ENCODE measurements around the gene OPA1. TPM values are rescaled to one million over a fixed set of nuclear protein-coding genes. Genes with fewer than 3 reads are reported as not detected.

Gene OPA1
- total RNA-seq, 1 donor from 2014 or later = 124 TPM

DNA sequence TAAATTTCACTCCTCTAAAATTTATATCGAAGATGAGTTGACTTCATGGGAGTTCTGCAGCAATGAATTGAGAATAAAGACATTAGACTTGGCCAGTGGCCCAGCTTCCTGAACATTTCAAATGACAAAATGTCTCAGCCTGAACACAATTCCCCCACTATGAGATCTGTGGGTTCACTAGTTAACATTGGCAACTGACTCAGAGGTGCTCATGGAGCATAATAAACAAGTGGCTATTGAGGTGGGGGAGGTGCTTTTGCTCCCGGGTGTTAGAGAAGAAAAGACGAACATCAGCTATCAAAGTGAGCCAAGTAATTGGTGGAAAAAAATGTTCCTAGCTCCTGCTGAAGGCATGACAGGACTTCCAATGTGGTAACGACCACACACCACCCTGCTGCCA is 44.6 kb upstream of the OPA1 start:
- Histone ChIP-seq H3K9me3 (replicated peaks) (peaks cover 10% of the 10 kb centered on the region), H3K4me3 (no peak overlapping the region), H3K27ac (replicated peaks) (no peak overlapping the region), H3K27me3 (ENCODE audit: low read depth) (no peaks in the 10 kb centered on the region), H3K36me3 (no peaks in the 10 kb centered on the region), H3K4me1 (no peaks in the 10 kb centered on the region)
- TF ChIP-seq, protein P1, sequence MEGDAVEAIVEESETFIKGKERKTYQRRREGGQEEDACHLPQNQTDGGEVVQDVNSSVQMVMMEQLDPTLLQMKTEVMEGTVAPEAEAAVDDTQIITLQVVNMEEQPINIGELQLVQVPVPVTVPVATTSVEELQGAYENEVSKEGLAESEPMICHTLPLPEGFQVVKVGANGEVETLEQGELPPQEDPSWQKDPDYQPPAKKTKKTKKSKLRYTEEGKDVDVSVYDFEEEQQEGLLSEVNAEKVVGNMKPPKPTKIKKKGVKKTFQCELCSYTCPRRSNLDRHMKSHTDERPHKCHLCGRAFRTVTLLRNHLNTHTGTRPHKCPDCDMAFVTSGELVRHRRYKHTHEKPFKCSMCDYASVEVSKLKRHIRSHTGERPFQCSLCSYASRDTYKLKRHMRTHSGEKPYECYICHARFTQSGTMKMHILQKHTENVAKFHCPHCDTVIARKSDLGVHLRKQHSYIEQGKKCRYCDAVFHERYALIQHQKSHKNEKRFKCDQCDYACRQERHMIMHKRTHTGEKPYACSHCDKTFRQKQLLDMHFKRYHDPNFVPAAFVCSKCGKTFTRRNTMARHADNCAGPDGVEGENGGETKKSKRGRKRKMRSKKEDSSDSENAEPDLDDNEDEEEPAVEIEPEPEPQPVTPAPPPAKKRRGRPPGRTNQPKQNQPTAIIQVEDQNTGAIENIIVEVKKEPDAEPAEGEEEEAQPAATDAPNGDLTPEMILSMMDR (IDR thresholded peaks at IDR 0.05; ENCODE audit: borderline replicate concordance) = no peak
- DNase-seq = no peak
- intact Hi-C loops (cut with micrococcal nuclease) = no loop called here

DNA sequence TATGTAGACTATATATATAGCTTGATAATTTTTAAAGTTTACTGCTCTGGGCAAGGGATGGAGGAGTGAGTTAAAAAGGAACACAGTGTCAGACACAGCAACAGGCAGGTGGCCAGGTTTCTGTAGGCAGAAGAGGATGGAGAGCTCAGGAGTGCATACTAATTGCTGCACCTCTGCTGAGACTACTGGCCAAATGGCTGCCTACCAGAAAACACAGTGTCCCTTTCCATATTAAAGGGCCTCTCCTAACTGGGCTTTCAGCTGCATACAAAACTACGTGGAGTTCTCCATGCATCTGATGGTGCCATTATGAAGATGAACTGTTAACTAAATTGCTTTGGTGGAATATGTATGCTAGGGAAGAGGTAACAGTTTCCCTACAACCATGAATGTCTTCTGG is 40.1 kb upstream of the OPA1 start:
- Histone ChIP-seq H3K9me3 (replicated peaks) (no peaks in the 10 kb centered on the region), H3K27me3 (ENCODE audit: low read depth) (no peaks in the 10 kb centered on the region), H3K4me1 (no peaks in the 10 kb centered on the region), H3K36me3 (no peaks in the 10 kb centered on the region), H3K4me3 (no peak overlapping the region), H3K27ac (replicated peaks) (no peak overlapping the region)
- intact Hi-C loops (cut with micrococcal nuclease) = no loop called here
- no peak for DNase-seq
- TF ChIP-seq, protein P1 (IDR thresholded peaks at IDR 0.05; ENCODE audit: borderline replicate concordance) = no peak

DNA sequence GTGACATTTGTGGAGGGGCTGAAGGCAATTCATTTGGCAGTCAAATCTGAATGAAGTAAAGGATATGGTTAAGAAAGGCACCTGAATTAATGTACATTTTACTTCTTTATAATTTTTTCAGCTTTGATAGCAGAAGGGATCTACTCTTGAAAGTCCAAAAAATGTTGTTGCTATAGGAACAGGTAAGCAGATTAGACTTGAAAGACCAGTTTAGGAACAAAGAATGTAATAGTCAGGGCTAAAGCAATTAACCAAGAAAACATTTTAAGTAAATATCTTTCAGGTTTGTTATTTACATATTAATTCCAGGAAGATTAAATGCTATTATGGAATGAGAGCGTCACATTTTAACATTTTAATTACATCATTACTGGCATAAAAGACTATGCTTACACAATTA is 39.4 kb upstream of the OPA1 start:
- DNase-seq = no peak
- no peak overlapping the region for H3K27ac ChIP-seq (replicated peaks)
- H3K27me3 ChIP-seq (ENCODE audit: low read depth) = no peaks in the 10 kb centered on the region
- no peak overlapping the region for H3K4me3 ChIP-seq
- TF ChIP-seq, protein P1 (IDR thresholded peaks at IDR 0.05; ENCODE audit: borderline replicate concordance) = no peak
- H3K9me3 ChIP-seq (replicated peaks) = no peaks in the 10 kb centered on the region
- no peaks in the 10 kb centered on the region for H3K36me3 ChIP-seq
- no peaks in the 10 kb centered on the region for H3K4me1 ChIP-seq
- intact Hi-C loops (cut with micrococcal nuclease) = no loop called here

DNA sequence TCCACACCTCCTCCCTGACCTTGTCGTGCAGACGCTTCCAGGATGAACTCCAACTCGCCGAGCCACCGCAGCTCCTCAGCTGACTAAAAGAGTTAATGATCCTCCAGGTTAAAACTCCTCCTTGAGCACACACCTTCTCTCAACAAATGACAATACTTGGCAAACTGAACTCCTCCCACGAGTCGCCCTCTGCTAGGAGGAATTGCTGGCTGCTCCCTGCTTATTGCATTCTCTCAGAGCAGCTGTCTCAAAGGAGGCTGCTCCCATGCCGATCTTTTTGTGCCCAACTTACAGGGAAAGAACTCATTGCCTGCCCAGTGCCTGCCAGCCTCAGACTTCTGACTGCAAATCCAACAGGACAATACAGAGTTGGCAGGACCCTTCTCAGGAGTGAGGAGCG is 38.2 kb upstream of the OPA1 start, which contains the start of gene ATP13A4:
TSS of gene ATP13A4 (minus strand) at position 85 of the 400 bp plus-strand sequence. CDS start 96 bp downstream, outside the sequence.
- Histone ChIP-seq H3K9me3 (replicated peaks) (no peaks in the 10 kb centered on the region), H3K36me3 (no peaks in the 10 kb centered on the region), H3K4me3 (no peak within 1 kb of the TSS), H3K27me3 (ENCODE audit: low read depth) (no peaks in the 10 kb centered on the region), H3K4me1 (no peaks in the 10 kb centered on the region), H3K27ac (replicated peaks) (no peak within 1 kb of the TSS)
- intact Hi-C loops (cut with micrococcal nuclease) = no loop called here
- TF ChIP-seq, protein P1 (IDR thresholded peaks at IDR 0.05; ENCODE audit: borderline replicate concordance) = no peak
- DNase-seq = no peak

DNA sequence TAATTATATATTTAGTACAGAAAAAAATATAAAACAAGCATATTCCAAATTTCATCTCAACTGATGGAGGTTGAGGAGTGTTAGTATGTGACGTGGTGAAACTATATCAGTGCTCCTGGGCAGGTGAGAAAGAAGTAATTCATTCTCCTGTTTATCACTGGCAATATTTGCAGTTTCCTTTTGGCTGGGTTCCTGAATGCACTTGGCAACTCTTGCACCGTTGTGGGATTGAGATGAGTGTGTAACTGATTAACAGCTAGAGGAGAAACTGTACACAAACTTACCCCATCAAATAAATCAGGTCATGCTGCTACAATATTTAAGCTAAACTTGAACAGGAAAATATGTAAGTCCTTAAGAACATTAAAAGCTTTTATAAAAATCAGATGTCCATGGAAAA is 36.2 kb upstream of the OPA1 start:
- Histone ChIP-seq H3K4me1 (peaks cover 6% of the 10 kb centered on the region), H3K36me3 (no peaks in the 10 kb centered on the region), H3K9me3 (replicated peaks) (no peaks in the 10 kb centered on the region), H3K4me3 (no peak overlapping the region), H3K27ac (replicated peaks) (no peak overlapping the region), H3K27me3 (ENCODE audit: low read depth) (no peaks in the 10 kb centered on the region)
- intact Hi-C loops (cut with micrococcal nuclease) = no loop called here
- TF ChIP-seq, protein P1 (IDR thresholded peaks at IDR 0.05; ENCODE audit: borderline replicate concordance) = no peak
- DNase-seq = no peak

DNA sequence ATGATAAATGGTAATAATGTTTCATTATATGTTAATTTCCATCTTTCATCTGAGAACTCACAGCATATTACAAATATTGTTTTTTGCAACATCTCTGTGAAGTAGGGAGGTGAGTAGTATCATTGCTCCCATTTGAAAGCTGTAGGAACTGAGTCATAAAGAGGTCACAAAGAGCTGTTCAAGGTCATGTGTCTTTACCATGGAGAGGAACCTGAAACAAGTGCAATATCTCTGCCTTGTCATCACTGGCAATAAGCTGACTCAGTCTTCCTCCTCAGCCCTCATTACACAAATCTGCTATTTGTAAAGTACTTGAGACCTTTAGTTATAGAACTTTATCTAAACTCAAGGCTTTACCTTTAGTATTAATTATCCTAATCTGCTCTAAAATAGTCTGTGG is 33.9 kb upstream of the OPA1 start:
- TF ChIP-seq, protein P1 (IDR thresholded peaks at IDR 0.05; ENCODE audit: borderline replicate concordance) = no peak
- no peaks in the 10 kb centered on the region for H3K36me3 ChIP-seq
- H3K27ac ChIP-seq (replicated peaks) = no peak overlapping the region
- no peak for DNase-seq
- H3K27me3 ChIP-seq (ENCODE audit: low read depth) = no peaks in the 10 kb centered on the region
- no peak overlapping the region for H3K4me3 ChIP-seq
- intact Hi-C loops (cut with micrococcal nuclease) = no loop called here
- peaks cover 6% of the 10 kb centered on the region for H3K4me1 ChIP-seq
- H3K9me3 ChIP-seq (replicated peaks) = no peaks in the 10 kb centered on the region

All from left ventricle myocardium inferior (tissue), 1 donor.